ENCODE measurements around the gene ACTL6B.

ACTL6B gene

DNA sequence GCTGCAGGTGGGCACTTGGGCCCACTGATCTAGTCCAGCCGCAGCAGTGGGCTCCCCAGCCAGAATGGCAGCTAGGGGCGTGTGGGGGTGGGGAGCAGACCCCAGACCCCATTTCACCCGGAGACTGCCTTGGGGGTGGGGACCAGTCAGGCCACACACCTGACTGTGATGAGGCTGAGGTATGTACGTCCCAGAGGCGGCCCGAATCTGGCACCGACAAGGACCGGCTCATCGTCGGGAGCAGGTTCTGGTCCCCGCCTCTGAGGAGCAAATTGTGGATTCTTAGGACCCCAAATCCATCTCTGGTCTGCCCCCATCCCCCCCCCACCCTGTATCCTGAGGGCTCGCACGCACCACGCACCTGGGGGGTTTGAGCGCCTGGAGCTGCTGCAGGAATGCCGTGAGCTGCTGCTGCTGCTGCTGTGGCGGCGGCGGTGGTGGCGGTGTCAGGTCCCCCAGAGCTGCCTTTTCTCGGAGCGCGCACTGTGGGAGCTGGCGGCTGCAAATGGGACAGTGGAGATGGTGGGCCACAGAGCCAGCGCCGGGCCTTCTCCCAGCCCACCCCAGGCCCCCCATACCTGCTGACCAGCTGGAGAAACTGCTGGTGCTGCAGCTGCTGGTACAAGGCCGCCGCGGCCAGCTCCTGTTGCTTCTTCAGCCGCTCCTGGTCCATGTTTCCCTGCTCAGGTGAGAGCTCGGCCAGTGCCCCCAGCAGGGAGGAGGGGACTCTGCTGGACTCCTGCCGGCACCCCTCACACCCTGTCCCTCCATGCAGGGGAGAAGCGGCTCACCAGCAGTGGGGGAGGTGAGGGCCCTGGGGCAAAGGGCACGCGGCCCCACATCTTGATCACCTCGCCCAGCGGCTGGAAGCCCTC is 27.6 kb upstream of the ACTL6B start:
- no peak for DNase-seq

DNA sequence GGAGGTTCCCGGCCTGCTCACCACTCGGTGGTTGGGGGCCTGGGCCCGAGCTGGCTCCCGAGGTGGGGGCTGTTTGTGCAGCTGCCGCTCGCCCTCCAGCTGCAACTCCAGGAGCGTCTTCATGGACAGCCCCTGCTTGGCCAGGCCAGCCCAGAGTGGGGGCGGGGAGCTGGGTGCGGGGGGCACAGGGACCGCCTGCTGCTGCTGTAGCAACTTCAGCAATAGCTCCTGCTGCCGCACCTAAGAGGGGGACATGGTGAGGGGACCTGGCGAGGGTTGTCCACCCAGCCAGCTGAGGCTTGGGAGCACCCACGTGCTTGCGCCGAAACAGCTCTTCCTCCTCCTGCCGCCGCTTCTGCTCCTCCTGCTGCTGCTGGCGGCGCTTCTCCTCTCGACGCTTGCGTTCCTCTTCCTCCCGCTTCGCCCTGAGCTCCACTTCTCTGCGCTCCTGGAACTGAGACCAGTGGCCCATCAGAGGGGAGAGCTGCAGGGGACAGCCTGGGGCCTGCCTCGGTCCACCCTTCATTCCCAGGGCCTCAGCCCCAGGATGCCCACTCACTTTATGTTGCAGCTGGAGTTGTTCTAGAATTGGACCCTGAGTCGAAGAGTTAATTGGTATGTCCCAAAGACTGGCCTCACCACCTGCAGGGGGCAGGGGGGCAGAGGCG is 26.9 kb upstream of the ACTL6B start:
- DNase-seq: no peak

DNA sequence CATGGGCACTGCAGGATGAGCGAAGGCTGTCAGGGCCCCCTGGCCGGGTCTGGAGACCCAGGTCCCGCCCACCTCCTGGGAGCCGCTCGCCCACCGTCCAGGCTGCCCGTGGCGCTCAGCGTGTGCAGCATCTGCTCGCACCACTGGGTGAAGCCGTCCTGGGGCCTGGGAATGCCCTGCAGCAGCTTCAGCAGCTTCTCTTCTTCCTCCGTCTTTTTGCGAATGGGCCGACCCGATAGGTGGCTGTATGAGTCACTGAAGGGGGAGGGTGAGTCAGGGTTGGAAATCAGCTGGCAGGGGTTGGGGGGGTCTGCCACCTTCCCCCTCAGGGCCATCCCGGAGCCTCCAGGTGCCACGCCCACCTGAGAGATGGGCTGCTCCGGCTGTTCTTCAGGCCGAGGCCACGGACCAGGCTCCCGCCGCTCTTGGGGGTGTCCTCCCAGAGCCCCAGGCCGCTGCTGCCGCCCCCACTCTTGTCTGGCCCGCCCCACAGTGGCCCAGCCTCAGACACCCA is 26.0 kb upstream of the ACTL6B start:
- no peak for DNase-seq

DNA sequence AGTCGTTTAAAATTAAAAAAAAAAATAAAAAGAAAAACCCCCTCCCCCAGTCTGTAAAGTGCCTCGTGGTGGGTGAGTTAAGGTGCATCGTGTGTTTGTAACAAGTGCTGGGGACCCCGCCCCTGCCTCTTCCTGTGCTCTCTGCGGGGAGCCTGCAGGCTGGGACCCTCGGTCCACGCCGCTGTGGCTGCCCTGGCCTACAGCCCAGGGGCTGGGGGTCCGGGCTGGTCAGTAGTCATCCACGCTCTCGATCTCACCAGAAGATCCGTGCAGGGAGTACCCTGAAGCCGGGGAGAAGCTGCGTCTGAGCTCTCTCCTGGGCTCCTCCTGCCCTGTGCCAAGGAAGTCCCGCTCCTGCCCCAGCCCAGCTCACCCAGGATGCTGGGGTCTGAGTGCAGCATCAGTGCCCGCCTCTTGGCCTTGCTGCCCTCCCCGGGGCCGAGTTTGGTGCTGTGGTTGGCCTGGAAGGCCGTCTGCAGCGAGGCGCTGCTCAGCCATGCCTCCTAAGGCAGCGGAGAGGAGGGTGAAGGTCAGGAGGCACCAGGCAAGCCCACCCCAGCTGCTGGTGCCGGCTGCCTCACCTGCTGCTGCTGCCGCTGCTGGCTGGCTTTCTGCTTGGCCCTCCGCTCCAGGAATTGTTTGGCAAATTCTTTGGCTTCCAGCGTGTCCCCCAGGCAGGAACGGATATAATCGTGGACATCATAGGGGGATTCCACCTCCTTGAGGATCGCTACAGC is 25.4 kb upstream of the ACTL6B start:
- DNase-seq: no peak

DNA sequence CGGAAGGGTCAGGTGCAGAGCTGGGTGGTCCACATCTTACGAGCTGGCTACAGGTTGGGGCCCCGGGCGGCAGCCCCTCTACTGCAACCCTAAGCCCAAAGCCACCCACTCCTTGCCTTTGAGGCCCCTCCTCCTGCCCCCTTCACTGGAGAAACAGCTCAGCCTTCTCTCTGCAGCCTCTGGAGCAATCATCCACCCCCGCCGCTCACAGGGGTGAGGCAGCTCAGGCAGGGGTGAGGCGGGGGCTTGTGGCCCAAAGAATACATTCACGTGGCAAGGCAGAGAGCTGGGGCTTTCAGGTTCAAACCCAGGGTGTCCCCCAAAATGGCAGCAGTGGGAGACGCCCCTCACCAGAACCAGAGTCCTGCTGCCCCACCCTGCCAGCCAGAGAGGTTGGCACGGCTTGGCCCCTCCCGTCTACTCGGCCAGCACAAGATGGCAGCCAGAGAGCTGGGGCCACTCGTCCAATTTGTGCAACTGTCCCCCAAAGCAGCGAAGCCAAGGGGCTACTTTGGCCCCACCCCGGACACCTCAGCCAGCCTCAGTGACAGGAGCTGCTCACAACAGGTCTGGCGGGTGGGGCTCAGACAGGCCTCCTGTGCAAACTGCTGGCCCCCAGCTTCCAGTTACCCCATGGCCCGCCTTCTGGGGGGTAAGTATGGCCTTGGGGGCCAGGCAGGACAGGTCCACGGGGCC is 24.5 kb upstream of the ACTL6B start:
- no peak for DNase-seq

DNA sequence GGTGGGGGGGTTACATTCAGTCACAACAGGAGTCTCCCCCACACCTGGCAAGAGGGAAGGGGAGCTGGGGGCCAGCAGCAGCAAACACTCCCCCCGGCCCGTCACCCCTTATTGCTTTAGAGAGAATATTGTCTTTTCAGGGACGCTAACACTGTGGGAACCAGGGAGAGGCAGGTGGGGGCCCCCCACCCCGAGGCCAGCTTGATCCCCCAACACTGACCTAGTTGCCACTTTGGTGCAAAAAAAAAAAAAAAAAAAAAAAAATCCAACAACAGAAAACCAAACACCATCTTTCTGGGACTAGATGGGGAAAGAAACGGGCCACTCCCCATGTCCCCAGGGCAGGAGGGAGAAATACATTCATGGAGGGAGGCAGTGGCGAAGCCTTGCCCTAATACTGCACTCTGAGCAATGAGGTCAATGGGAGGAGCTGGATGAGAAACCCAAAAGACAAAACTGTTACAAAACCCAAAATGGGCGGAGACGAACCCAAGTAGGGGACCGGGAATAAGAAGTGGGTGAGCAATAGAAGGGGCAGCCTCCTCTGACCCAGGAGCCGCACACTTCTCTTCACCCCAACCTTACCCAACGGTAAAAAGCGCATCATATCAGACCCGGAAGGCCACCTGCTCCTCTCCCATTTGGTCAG is 23.8 kb upstream of the ACTL6B start:
- no peak for DNase-seq

DNA sequence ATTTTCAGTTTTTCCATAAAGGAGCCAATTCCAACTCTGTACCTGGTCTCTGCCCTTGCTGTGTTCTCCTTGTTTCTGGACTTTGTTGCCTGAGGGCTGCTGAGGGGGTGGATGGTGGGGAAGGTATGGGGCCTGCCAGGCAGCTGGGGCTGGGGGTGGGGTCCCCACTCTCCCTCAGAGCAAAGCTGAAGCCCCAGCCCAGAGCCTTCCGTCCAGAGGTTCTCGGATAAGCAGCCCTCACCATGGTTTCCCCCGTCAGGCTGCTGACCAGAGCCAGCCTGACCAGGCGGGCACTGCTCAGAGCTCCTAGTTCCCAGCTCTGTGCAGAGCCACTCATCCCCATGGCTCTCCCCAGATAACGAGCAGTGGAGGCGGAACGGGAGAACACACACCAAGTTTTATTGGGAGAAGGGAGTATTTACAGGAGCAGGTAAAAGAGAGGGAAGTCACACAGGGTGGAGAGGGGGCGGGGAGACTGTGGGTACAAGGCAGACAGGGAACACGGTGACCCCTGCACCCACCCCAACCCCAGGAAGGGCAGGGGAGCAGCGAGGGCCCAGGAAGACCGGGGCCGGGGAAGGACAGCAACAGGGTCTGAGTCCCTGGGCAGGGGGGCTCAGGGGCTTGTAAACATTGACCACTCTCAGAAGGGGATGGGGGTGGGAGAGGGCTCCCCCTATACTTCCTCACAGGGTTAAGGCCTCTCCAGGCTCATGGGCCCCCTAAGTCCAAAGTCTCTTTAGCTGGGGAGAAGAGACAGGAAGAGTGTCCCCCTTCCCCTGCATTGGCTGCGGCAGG is 23.1 kb upstream of the ACTL6B start:
- no peak for DNase-seq

DNA sequence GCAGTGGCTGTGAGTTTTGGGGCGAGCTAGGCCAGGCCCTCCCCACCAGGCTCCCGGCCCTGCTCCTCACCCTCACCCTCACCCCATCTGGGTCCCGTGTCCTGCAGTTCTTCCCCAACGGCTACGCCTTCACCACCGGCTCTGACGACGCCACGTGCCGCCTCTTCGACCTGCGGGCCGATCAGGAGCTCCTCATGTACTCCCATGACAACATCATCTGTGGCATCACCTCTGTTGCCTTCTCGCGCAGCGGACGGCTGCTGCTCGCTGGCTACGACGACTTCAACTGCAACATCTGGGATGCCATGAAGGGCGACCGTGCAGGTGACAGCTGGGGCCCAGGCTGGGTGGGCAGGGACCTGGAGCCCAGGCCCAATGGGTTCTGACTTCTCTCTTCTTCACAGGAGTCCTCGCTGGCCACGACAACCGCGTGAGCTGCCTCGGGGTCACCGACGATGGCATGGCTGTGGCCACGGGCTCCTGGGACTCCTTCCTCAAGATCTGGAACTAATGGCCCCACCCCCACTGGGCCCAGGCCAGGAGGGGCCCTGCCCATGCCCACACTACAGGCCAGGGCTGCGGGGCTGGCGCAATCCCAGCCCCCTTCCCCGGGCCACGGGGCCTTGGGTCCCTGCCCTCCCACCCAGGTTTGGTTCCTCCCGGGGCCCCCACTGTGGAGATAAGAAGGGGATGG is 22.2 kb upstream of the ACTL6B start:
- no peak for DNase-seq

DNA sequence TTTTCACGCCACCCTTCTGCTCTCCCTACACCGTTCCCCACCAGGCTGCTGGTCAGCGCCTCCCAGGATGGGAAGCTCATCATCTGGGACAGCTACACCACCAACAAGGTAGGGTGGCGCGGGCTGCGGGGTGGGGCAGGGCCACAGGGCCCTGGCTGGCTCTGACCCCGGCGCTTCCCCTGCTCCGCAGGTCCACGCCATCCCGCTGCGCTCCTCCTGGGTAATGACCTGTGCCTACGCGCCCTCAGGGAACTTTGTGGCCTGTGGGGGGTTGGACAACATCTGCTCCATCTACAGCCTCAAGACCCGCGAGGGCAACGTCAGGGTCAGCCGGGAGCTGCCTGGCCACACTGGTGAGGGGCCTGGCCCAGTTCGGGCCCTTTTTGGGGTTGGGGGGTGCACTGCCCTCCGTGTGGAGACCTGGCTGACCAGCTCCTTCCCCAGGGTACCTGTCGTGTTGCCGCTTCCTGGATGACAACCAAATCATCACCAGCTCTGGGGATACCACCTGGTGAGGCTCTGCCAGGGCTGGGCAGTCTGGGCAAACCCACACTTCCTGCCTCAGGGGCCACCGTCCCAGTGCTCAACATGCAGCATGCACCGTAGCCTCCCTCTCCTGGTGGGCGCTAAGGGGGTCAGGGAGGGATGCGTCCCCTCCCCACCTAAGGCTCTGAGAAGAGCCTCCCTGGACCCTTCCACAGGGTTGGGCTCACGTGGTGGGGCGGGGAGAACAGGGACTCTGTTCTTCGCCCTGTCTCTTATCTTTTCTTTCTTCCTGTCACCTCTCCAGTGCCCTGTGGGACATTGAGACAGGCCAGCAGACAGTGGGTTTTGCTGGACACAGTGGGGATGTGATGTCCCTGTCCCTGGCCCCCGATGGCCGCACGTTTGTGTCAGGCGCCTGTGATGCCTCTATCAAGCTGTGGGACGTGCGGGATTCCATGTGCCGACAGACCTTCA is 21.3 kb upstream of the ACTL6B start:
- no peak for DNase-seq

DNA sequence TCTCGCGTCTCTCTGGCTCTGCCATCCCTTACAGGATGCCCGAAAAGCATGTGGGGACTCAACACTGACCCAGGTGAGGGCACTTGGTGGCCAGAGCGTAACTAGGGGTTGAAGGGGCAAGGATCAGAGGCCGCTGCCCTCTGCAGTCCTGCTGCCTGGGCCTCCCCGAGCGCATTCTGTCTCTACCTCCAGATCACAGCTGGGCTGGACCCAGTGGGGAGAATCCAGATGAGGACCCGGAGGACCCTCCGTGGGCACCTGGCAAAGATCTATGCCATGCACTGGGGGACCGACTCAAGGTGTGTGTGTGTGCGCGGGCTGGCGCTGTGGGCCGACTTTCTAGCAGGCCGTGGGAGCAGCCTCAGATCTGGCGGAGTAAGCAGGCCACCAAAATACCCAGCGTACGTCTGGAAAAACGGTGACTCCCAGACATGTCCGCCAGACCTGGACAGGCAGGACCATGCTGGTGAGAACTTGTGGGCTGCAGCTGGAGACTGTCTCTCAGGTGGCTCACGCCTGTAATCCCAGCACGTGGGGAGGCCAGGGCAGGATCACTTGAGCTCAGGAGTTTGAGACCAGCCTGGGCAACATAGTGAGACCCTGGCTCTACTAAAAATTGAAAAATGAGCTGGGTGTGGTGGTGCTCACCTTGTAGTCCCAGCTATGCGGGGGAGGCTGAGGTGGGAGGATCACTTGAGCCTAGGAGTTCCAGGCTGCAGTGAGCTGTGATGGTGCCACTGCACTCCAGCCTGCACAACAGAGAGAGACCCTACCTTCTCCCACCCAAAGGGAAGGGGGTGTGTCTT is 20.5 kb upstream of the ACTL6B start:
- DNase-seq: no peak

DNA sequence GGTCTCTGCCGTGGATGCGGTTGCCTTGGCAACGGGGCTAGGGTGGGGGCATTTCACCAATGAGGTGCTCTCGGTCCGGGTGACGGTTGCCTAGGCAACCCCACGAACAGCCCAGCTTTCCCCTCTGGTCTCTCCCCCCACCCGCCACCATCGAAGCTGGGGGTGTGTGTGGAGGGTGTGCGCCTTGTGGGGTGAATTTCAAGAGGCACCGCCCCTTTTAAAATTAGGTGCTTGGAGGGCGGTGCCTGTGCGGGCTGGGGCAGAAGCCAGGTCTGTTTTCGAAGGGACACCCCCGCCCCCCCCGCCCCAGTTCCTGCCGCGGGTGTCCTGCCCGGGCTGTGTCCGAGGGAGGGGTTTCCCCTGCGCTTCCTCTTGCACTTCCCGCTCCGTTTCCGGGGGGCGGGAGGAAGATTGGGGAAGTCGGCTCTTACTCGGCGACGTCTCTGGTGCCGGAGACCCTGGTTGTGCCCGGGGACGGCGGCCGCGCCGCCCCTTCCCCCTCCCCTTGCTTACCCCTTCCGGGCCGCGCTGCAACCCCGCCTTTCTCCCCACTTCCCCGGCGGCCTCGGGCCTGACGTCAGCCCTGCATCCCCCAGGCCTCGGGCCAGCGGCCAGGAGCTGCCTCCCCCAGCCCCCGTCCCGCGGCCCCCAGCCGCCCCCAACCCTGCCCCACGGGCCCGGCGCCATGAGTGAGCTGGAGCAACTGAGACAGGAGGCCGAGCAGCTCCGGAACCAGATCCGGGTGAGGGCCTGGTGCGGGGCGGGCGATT is 19.5 kb upstream of the ACTL6B start:
- DNase-seq: peak; percentile 84

DNA sequence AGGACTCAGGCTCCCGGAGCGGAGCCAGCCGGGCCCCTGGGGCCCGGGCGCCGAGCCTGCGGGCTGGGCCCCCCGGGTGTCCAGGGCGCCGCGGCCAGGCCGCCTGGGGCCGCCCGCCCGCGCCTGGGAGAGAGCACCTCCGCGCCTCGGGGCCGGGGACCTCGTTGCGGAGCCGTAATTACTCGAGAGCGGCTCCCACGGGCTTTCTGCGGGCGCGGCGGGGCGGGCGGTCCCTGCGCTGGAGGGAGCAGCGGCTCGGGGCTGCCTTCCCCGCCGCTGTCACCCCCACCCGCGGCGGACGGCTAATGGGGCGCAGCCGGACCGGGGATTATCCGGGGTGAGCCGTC is 18.8 kb upstream of the ACTL6B start:
- DNase-seq: peak; percentile 29

DNA sequence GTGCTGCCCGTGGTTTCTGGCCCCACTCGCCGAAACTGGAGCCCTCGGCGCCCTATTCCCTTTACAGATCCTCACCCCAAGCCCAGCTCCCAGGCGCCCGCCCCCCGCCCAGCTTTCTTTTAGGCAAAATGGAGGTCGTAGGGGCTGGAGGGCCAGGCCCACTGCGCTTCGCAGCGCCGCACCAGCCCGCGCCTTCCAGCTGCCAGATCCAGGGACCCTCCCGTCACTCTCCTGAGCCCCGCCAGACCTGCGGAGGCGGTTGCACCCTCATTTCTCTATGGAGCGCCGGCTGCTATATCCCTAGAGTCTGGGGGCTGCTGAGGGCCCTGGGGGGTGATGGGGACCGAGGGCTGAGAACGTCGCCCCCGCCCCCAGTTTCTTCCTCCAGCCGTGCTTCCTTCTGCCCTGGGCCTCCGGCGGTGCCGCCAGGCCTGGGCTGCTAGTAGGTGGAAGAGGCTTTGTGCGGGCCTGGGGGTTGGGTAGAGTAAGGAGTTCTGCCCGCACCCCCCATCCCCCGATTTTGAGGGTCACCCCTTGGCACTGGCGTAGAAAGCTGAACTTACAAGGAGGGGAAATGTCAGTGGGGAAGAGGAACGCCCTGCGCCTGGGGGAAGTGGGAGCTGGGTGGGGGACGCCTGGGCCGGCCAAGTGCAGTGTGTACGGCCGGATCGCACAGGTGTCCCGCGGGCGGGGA is 18.3 kb upstream of the ACTL6B start:
- DNase-seq: peak; percentile 32

DNA sequence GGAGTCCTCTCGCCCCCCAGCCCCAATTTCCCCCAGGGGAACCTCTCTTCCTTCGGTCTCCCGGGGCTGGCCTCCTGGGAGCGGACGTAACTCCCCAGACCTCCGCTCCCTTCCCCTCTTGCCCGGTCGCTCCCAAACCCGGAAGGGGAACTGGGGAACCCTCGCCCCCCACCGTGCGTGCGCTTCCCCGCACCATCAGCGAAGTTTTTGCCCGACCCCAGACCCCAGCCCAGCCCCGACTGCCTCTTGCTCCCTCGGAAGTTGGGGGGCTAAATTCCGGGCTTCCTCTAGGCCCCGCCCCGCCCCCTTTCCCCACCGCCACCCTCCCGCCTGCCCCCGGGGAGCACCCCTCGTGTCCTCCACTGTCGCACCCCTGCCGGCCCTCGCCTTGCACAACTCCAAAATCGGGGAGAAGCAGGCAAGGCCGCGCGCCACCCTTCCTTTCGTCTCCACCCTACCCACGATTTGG is 17.7 kb upstream of the ACTL6B start:
- peak; percentile 37 for DNase-seq

DNA sequence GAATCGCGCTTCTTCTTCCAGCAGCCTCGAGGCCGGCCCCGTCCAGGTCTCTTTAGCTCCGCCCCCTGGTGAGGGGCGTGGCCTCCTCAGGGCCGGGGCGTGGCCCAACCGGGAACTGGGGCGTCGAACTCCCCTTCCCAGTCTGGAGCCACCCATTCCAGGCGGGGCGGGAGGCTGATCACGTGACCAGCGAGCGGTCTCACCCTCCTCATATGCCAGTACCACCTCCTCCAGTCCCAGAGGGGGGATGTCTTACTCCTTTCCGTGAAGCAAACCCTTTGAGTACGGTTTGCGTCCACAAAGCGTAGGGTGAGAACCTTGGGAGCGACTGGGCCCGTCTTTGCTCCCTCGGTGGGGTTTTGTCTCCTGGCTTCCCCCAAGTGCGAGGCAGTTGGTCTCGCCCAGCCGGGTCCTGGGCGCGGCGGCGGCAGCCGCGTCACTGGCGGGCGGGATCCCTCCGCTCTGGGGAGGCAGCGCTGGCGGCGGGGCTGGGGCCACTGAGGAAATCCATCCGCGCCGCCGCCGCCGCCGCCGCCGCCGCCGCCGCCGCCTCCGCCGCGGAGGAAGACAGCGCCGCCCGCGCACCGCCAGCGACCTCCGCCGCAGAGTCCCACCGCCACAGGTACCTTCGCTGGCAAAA is 17.2 kb upstream of the ACTL6B start, which contains the start of gene GNB2:
Gene GNB2 (plus strand): TSS at position 439 of the 640 bp plus-strand sequence. CDS start 2,526 bp downstream, outside the sequence.
- DNase-seq: peak; percentile 98

Data from activated effector memory CD4-positive, alpha-beta T cell treated with Interleukin-2 at 50 U/mL for 16 hours (primary cell).